Measurements from ENCODE around the gene RDM1.
A peak's percentile ranks its signal among the peaks of the same experiment; 100 is the strongest.
"Not testable (repeated sequence)": the region's sequence is repeated elsewhere in the genome, so short reads cannot be mapped to it uniquely, and the experiment has no call there.

RDM1 gene

DNA sequence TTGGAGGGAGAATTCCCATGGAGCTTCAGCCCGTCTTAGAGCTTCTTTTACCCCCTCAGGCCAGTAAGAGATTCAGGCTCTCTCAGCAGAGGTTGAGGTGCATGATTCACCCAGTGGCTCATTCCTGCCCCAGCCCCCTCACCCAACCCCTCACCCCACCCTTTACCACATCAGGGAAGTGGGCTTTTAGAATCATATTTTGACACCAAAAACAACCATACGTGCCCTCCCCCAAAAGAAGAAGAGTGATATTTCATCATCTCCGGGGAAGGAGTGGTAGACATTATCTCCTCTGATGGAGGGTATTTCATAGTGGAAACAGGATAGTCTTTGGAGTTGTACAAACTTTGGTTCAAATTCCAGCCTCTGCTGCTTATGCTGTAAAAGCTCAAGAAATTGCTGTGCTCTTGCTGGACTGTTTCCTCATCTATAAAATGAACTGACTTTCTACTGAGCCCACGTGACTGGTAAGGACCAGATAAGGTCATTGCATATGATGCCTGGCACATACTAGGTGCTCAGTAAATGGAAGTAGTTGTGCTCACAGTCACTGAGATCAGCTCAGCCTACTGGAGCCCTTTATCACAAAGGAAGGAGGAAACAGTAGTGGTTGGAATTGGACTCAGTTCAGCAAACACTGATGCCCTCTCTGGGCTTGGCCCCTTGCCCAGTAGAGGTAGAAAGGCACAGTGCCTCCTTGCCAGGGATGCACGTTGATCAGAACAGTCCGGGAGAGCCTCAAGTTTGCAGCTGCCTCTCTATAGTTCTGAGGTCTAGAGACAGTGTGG lies 32.1 kb downstream of the RDM1 start:
- no peak for DNase-seq (ENCODE audit: low spot score)

DNA sequence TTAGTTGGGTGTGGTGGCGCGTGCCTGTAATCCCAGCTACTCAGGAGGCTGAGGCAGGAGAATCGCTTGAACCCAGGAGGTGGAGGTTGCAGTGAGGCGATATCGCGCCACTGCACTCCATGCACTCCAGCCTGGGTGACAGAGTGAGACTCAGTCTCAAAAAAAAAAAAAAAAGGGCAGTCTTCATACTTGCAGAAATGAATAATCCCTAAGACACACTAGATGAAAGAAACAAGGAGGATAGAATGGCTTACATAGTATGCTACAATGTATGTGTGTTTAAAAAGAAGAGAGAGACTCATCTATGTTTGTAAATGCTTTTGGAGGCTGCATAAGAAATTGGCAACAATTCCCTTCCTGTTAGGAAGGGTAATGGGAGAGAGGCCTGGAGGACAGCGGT lies 32.8 kb downstream of the RDM1 start:
- DNase-seq (ENCODE audit: low spot score), result not testable (repeated sequence)

DNA sequence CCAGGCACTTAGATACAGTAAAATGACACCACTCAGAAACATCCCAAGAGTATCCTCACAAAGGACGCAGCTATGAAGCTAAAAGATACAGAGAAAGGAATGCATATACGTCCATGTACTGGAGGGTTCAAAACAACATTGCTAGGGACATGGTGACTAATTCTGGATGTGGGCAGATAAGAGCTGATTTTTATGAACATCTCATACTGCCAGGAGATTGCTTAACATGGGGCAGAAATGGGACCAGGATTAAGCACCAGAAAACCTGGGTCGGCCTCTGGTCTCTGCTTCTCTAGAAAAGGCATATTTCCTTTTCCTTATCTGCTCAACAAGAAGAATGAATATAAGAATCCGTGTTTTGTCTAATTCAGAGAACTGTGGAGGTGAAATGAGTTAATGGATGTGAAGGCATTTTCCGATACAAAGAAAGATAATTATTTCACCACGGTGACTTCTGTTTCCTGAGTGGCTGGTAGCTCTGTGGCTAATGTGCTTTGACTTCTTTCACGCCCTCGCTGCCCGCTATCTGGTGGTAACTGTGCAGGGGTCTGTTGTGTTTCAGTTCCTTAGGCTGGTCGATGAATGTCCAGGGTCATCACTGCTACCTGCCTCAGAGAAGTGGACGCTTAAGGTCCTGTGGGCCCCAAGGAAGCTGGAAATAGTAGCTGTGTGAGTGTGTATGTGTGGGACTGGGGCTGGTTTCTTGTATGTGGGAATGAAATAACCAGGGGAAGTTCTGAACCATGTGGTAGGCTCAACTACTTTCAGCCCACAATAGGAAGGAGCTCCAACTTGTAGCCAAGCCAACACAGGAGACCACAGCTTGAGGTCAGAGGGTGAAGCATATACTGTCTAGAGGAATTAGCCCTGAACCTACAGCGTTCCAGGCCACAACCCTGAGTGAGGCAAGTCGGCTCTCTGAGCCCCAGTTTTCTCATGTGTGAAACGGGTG lies 34.7 kb downstream of the RDM1 start:
- DNase-seq (ENCODE audit: low spot score), result no peak

DNA sequence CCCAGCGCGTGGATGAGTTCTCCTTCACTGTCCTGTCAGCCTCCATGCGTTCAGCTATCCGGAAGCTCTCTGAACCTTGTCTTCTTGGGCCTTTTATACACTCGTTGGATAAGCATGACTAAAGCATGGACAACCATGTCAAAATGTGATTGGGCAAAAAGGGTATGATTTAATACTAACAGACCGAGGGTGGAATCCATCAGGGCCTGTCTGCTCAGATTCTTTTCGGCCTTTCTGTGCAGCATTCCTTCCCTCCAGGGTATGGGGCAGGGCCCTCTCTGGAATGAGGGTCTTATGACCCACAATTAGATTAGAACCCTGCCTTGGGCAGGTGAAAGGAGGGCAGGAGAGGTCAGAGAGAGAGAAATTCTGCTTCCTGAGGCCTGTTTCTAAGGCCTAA lies 36.4 kb downstream of the RDM1 start:
- no peak for DNase-seq (ENCODE audit: low spot score)

DNA sequence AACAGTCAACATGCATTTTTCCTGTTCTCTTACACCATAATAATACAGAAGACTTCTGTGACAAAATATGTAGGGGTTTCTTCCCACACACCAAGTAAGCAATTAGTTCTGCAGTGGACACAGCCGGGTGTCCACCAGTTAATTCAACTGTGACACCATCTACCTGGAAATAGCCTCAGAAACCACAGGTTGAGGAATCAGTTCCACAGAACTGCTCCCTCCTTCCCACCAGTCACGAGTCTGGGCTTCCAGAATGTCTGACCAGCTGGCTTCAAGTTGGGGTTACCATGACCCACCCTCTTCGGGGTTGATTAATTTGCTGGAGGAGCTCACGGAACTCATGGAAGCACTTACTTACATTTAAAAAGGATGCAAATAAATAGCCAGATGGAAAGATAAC lies 36.8 kb downstream of the RDM1 start:
- no peak for DNase-seq (ENCODE audit: low spot score)

DNA sequence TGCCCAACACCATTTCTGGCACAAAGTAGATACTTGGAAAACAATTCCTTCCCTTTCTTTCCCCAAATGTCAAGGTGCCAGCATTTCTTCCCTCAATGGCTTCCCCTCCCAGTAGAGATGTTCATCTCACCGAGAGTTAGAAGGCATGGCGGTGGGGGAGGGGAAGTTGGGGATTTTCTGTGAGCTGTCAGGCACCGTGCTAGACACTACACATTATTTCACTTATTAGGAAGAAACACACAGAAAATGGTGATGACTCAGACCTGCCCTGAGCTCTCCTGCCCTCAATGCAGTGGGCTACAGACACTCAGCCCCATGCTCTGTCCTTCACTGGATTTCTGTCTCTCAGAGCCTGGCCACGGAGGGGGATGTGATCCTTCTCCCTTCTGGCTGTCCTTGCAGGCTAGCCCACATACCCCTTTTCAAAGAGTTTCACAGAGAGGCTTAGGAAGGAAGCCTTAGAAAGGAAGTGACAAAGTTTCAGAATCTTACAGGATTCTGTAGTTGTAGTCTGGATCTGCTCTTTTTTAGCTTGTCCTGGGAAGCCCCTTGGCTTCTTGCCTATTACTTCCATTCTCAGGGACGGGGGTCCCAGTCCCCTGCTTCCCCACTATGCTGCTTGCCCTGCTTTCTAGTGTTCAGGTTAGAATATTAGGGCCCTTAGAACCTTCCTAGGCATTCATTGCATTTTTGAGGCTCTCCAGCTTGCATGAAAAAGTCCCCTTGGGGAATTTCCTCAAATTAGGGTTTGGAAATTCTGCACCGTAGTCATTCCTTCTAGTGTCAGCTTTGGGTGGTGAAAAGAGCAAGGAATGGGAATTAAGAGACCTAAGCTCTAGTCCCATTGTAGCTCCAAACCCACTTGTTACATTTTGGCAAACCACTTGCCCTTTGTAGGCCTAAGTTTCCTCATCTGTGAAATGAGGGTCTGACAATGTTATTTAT lies 38.2 kb downstream of the RDM1 start:
- DNase-seq (ENCODE audit: low spot score), result no peak

DNA sequence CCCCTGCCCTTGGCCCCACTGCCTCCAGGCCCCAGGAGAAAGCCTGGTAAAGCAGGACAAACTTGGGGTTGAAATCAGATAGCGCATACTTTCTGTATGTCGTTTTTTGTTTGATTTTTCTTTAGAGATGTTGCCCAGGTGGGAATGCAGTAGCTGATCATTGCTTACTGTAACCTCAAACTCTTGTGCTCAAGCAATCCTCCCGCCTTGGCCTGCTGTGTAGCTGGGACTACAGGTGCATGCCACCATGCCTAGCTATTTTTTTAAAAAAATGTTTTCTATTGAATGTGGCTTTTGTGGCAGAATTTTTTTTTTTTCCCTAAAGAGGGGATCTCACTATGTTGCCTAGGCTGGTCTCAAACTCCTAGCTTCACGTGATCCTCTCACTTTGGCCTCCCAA lies 39.3 kb downstream of the RDM1 start:
- DNase-seq (ENCODE audit: low spot score), result no peak

DNA sequence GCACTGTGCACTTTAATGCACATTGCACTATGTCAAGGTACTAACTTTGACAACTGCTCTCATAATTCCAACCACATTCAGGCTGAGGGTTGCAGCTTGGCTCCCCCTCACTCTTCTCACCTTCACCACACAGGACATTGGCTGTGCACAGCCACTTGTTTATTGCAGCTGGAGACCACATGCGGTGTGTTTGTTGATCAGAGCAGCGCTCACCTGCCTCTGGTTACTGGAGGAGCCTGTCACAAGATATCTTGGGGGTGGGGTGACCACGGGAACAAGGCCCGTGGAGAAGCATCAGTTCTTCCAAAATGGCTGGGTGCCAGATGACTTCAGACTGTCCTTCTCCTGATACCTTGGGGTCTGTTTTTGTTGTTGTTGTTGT lies 39.8 kb downstream of the RDM1 start:
- DNase-seq (ENCODE audit: low spot score), result no peak

DNA sequence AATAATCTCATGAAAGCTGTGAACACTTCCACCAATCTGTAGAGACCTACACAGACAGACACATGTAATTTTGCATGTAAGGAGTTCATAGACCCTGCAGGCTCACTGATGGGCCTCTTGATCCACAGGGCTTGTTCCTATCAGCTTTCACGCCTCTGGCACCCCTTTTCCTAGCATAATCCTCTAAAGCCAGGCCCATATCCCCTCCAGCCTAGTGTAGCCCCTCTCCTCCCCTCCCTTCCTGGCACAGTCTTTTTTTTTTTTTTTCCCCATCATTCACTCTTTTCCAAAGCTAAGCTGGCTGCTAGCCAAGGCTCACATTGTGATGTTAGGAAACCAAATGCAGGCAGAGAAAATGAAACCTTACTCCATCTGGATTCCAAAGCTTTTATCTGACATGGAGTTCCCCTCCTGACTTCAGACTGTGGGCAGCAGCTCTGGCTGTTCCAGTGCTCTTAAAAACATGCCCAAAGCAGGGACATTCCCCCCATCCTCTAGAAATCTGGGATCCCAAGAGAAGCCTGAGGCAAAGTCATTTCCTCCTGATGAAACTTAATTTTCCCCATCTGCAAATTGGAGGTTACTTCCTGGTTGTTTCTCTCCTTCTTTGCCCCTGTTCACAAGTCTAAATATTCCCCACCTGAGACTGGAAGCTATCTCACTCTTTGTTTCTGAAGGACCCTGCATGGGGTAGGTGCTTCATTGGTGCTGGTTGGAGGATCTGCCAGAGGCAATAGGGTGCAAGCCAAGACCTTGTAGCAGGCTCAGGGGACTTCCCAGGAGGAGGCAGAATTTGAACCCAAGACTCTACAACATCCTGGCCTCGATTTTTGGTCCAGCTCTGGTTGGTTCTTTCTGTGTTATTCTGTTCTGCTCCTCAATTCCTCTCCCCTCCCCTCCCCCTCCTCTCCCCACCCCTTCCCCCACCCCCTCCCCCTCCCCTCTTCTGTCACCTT lies 40.5 kb downstream of the RDM1 start:
- no peak for DNase-seq (ENCODE audit: low spot score)

DNA sequence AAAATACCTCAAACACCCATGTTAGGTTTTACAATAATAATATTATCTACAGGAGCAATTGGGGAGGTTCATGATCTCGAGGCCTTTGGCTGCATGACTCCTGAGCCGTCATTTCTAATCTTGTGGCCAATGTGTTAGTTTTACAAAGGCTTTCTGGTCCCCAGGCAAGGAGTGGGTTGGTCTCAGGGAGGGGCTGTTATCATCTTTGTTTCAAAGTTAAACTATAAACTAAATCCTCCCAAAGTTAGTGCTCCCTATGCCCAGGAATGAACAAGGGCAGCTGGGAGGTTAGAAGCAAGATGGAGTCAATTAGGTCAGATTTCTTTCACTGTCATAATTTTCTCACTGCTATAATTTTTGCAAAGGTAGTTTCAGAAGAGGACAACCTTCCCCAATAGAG lies 41.3 kb downstream of the RDM1 start:
- no peak for DNase-seq (ENCODE audit: low spot score)

DNA sequence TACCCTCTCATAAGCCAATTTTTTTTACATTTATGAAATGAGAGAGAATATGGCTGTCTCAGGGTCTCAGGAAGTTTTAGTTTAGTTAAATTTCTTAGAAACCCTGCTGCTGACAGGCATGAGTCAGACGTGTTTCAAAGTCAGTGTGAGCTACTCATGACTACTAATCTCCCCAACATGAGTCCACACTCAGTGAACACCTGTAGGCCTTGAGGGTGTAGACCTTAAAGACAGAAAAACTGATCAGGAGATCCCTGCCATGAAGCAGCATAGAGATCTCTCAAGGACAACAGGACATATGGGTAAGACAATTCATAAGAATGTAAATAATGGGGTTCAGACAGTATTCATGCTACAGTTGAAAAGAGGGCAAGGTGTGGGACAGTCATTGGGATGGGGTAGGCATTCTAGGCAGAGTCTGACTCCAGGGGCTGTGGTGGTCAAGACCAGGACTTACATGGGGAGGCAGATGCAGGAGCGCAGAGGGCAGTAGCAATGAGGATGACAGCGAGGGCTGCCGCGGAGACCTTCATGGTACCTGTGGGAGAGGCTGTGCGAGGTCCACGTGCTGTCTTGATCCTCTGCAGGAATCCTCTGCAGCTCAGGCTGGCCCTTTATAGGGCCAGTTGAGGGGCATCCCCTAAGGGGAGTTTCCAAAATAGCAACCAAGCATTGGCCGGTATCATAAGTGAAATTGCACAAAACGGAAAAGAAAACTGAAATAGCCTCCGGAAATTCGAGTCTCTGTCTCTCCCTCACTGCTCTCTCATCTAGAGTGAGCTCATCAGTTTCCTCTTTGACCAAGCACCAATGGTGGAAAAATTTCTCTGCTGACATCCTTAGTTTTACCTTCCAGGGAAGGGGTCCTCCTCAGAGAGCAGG lies 50.6 kb downstream of the RDM1 start, which contains the start of gene CCL5:
Gene CCL5, minus strand, starts transcription at position 588 of the 882 bp plus-strand sequence.
- DNase-seq (ENCODE audit: low spot score), result peak; percentile 50

DNA sequence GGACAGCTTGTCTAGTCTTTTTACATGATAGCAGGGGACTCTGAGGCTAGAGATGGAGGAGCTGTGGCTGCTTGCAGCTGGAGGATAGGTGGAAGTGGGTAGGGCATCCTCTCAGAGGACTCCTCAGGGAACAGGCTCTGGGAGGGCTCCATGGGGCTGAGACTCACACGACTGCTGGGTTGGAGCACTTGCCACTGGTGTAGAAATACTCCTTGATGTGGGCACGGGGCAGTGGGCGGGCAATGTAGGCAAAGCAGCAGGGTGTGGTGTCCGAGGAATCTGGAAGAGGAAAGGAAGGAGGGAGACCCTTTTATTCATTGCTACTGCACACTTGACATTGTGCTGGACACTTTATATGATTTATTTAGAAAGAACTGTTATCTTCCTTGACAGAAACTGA lies 52.2 kb downstream of the RDM1 start:
- no peak for DNase-seq (ENCODE audit: low spot score)

DNA sequence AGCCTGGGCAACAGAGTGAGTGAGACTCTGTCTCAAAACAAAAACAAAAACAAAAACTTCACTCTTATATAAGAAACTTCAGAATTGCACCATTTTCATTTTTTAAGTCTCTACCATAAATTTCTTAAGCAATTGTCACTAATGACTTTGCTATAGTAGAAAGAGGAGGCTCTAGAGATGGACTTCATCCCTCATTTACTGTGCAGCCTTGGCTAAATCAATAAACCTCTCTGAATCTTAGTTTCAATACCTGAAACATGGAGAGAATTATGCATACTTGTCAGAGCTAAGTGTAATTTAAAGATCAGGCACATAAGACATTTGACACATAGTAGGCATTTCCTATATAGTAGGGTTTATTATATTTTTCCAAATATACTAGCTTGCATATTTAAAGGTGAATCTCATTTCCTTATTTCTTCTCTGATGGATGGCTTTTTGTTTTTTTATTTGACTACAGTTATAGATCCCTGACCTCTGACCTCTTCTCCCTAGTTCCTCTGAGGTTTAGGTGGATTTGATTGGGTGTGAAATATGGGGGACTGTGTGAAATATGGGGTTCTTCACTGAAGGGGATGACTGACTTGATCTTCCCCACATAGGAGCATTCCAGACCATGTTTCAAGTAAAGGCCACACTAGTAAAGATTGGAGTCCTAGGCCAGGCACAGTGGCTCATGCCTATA lies 53.1 kb downstream of the RDM1 start:
- no peak for DNase-seq (ENCODE audit: low spot score)

DNA sequence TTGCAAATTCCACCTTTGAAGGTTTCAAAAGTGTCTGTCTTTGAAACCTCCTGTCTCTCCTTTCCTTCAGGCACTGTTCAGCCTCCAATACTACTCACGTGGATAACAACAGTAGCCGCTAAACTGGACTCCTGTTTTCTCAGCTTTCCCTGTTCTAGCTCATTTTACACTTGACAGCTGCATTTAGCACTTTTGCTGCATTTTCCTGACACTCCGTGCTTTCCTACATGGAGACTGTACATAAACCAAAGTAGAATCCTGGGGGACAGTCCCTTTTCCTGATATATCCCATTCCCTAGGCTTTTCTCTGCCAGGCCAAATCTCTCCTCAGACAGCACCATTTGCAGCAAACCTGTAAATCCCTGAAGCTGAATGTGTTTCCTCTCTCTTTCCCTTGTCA lies 54.0 kb downstream of the RDM1 start:
- no peak for DNase-seq (ENCODE audit: low spot score)

DNA sequence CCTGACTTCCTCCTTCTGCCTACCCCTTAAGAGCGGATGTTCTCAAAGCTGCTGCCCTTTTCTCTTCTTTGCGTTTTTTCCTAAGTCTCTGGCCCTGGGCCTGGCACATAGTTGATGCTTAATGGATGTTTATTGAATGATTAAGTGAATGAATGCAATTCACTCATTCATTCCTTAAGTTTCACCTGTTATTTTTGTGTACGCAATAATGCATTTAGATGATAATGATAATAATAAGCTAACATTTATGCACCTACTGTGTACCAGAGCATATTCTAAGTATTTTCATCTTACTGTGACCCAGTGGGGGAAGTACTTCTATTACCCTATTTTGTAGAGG lies 54.8 kb downstream of the RDM1 start:
- no peak for DNase-seq (ENCODE audit: low spot score)

DNA sequence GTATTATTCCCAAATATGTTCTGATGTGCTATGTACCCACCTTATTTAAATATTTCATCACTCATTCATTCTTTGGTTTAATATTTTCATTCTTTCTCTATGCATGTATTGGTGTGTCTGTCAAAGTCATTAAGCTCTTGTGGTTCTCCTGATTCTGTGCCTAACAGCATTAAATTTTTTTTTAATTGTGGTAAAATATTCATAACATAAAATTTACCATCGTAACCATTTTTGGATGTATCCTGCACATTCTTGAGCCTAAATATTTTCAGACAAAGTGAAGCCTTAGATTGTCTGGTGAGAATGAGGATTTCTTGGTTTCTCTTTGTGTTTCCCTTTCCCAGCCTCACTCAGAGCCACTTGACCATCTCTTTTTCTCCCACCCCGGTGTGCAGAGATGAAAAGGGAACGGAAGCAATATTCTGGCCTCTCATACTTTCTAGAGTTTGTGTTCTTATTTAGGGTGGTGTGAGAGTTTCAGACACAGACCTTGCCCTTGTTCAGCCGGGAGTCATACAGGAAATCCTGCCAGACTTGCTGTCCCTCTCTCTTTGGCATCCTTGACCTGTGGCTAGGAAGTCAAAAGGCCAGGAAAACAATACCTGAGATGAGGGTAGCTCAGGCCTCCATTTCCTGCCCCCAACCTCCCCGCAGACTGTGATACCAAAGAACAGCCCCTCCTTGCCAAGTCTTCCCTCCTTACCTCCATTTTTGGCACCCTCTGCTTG lies 55.3 kb downstream of the RDM1 start:
- peak; percentile 82 for DNase-seq (ENCODE audit: low spot score)

DNA sequence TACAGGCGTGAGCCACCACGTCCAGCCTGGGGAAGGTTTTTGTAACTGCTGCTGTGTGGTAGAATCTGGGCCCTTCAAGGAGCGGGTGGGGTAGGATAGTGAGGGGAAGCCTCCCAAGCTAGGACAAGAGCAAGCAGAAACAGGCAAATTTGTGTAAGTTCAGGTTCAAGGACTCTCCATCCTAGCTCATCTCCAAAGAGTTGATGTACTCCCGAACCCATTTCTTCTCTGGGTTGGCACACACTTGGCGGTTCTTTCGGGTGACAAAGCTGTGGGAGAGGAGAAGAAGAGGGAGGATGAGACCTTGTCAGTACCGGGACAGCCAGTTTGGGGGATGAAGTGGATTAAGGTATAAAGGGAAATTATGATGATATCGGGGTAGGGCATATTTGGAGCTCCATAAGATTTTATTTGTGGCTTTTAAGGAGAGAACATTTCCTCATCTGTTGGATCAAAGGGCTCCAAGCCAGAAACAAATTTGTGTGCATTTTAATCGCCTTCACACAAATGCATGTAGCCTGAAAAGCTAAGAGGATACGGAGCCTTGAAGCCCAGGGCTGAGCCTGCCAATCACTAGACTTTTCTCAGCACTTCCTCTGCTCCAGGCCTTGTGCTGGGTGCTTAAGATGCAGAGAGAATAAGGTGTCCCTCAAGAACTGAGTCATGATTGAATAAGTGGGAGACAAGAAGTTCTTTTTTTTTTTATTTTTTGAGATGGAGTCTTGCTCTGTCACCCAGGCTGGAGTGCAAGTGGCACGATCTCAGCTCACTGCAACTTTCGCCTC lies 58.2 kb downstream of the RDM1 start:
- no peak for DNase-seq (ENCODE audit: low spot score)
